A673 (cell line): ENCODE results near the gene TJP1.

ENCODE experiments used
- EZH2 ChIP-seq: fragments of 200-600 bp; sonication (generic); IDR thresholded peaks from 2 replicates; pipeline ENCODE4 v1.6.1; 2017; ENCODE audit warnings: borderline replicate concordance, low read depth, mild to moderate bottlenecking, mixed read lengths, antibody characterized with exemption, low read length; ENCODE audit not compliant: poor library complexity, severe bottlenecking
- TF ChIP-seq, protein P1 (sequence below): fragments of 300-800, 200-600 bp; sonication (generic); conservative IDR thresholded peaks from 2 replicates; pipeline ENCODE4 v1.5.1; 2017; ENCODE audit warnings: low read depth, mild to moderate bottlenecking, antibody characterized with exemption, low read length, moderate library complexity, mixed read lengths

GRCh38 chr15:29696950-29697738, 125.1 kb downstream of the TJP1 start:
- TF ChIP-seq, protein P1, sequence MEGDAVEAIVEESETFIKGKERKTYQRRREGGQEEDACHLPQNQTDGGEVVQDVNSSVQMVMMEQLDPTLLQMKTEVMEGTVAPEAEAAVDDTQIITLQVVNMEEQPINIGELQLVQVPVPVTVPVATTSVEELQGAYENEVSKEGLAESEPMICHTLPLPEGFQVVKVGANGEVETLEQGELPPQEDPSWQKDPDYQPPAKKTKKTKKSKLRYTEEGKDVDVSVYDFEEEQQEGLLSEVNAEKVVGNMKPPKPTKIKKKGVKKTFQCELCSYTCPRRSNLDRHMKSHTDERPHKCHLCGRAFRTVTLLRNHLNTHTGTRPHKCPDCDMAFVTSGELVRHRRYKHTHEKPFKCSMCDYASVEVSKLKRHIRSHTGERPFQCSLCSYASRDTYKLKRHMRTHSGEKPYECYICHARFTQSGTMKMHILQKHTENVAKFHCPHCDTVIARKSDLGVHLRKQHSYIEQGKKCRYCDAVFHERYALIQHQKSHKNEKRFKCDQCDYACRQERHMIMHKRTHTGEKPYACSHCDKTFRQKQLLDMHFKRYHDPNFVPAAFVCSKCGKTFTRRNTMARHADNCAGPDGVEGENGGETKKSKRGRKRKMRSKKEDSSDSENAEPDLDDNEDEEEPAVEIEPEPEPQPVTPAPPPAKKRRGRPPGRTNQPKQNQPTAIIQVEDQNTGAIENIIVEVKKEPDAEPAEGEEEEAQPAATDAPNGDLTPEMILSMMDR: no peak
- no peak for TF ChIP-seq EZH2
